COR-L47 (cell line): ENCODE results near the gene COG5.

Source experiments
- DNase-seq: peaks from one replicate; lab custom pipeline; 2025; lab: John Stamatoyannopoulos, UW

The COG5 gene

DNA sequence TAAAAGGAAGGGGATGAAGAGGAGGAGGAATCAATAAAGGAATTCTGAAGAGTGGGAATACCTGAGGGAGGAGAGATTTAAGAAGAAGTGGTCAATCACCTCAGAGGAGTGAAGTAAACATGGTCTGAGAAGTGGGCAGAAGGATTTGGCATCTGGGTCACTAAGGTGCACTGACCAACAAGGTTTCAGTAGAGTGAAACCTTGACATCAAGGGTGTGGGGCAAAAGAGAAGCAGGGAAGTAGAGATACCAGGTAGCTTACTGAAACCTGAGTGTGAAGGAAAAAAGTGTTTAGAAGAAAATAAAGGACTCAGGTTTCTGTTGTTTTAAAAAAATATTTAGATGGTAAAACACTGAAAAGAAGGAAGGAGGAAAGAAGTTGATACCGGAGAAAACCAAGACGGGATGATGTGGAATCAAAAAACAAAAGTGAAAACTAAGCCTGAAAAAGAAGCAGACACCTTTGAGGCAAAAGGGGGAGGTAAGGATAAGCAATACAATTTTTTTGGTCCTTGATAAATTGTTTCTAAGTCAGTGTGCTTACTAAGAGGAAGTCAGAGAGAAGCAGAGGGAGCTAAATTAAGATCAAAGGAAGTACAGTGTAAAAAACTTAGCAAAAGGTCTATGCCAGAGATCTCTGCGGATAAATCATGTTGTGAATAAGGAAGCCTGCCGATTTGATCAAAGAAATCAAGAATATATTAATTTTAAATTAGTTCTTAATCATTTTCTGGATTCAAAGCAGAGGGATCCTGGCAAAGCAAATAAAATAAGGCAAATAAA lies 231.0 kb downstream of the COG5 start:
- DNase-seq: no peak

DNA sequence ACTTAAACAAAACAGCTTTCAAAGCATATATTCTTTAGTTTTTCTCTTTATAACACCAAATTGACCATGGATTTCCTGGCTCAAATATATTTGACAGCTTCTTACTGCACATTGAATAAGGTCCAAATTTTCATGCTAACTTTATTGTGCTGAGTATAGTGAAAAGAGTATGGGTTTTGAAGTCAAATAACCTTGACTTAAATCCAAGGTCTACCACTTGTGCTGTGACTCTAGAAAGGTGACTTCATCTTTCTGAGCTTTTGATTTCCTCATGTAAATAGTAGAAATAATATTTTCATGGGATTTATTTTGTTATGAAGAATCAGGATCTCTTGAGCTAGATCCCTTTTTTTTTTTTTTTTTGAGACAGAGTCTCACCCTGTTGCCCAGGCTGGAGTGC lies 233.2 kb downstream of the COG5 start:
- no peak for DNase-seq

DNA sequence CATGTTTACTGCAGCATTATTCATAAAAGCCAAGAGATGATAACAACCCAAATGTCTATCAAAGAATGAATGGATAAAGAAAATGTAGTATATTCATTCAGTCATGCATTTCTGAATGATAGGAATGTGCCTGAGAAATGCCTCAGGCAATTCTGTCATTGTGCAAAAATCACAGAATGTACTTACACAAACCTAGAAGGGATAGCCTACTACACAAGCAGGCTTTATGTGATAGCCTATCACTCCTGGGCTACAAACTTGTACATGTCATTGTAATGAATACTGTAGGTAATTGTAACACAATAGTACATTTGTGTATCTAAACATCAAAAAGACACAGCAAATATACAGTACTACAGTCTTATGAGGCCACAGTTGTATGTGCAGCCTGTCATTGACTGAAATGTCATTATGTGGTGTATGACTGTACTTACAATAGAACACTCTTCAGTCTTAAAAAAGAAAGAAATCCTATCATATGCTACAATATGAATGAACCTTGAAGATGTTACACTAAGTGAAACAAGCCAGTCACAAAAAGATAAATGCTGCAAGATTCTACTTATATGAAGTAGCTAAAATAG lies 235.6 kb downstream of the COG5 start:
- no peak for DNase-seq

DNA sequence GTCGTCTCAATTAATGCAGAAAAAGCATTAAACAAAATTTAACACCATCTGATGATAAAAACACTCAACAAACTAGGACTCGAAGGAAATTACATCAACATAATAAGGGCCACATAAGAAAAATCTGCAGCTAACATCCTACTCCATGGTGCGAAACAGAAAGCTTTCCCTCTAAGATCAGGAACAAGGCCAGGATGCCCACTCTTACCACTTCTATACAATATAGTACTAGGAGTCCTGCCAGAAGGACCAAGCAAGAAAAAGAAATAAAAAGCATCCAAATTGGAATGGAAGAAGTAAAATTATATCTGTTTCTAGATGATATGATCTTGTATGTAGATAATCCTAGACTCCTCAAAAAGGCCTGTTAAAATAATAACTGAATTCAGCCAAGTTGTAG lies 237.7 kb downstream of the COG5 start:
- no peak for DNase-seq

DNA sequence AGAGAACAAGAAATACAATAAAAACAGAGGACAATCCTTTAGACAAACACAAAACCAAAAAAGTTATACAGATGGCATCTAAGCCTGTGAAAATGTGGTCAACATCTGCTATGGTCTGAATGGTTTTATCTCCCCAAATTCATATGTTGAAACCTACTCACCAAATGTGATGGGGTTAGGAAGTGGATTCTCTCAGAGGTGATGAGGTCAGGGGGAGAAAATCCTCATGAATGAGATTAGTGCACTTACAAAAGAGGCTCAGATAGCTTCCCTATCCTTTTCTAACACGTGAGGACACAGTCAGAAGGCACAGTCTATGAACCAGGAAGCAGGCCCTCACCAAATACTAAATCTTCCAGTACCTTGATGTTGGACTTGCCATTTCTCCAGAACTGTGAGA lies 241.7 kb downstream of the COG5 start:
- no peak for DNase-seq

DNA sequence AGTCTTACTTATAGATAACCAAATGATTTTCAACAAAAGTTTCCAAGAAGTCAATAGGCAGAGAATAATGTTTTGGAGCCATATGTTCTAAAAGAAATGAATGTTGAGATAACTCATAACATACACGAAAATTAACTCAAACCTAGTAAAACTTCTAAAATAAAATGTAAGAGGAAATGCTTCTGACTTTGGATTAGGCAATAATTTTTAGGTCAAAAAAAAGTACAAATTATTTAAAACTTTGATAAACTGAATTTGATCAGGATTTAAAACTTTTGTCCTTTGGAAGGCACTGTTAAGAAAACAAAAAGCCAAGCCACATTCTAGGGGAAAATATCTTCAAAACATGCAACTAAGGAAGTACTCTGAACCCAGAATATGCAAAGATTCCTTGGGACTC lies 242.1 kb downstream of the COG5 start:
- DNase-seq: no peak

DNA sequence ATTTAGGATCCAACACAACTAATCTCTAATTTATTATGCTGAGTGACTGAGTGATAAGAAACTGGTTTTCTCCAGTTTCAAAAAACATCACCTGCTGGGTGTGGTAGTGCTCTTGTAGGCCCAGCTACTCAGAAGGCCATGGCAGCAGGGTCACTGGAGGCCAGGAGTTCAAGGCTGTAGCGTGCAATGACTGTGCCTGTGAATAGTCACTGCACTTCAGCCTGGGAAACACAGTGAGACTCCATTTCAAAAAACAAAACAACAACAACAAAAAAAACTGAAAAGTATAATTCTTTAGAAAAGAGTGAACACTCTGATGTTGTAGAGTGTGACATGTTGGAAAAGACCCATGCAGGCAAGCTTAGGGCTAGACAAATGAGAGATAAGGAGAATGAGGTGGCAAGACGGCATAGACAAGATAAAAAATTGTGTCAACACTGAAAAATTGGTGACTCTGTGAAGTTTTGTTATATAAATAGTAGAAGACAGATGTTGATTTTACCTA lies 243.9 kb downstream of the COG5 start:
- no peak for DNase-seq

DNA sequence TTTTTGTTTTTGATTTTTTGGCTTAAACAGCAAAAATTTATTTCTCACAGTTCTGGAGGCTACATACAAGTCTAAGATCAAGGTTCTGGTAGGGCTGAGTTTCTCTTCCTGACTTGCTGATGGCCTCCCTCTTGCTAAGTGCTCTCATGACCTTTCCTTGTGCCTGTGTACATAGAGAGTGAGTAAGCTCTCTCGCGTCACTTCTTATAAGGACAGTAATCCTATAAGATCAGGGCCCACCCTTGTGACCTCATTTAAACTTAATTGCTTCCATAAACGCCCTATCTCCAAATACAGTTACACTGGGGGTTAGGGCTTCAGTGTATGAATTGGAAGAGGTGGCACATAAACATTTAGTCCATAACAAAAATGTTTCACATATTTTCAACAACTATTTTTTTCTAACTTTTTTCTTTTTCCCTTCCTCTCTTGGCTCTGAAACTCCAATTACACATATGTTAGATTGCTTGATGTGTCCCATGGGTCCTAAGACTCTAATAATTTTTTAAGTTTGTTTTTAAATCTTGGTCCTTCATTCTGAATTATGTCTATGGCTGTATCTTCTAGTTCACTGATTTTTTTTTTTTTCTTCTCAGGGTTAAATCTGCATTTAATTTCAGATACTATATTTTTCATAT lies 245.1 kb downstream of the COG5 start:
- no peak for DNase-seq

DNA sequence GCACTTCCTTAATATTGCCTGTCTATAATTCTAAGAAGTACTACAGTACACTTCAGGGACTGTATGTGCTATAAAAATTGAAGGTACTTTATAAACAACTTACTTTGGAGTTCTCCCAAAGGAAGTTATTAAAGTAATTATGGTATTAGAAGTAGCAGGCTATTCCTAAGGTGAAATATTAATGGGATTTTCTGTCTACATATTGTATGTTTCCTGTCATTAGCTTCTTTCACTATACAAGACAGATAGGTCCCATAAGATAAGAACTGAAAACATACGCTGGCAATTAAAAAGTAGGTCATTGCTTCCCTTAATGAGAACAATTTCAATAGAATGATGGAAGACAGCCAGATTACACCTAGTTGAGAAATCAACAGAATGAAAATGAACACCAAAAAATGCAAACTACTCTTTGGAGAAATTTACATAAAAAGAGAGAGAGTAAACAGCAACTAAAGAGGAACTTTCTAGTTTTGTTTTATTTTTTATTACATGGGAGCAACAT lies 248.0 kb downstream of the COG5 start:
- DNase-seq: no peak

DNA sequence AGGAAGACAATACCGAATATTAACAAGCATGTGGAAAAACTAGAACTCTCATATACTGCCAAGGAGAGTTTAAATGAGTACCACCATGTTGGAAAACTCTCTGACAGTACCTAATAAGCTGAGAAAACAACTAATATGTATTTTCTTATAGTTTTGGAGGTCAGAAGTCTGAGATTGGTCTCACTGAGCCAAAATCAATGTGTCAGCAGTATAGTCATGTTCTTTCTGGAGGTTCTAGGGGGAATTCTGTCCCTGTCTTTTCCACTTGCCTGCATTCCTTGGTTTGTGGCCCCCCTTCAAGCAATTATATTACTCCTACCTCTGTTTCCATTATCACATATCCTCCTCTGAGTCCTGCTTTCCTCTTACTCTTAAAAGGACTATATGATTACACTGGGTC lies 250.4 kb downstream of the COG5 start:
- DNase-seq: no peak

DNA sequence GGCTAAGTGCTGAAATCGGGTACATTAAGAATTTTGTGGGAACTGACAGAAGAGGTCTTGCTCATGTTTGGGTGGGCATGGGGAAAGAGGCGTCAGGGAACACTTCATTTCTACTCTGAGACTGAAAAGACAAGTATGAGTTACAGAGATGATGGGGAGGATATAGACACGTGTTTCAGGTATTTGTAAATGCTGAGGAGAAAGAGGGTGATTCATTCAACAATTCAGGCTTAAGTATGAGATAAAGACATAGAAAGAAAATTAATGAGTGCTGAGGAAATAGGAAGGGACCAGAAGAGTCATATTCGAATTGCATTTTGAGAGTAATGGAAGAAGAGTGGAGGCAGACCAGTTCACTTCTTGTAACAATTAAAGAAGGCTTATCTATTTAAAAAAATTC lies 251.3 kb downstream of the COG5 start:
- DNase-seq: no peak

DNA sequence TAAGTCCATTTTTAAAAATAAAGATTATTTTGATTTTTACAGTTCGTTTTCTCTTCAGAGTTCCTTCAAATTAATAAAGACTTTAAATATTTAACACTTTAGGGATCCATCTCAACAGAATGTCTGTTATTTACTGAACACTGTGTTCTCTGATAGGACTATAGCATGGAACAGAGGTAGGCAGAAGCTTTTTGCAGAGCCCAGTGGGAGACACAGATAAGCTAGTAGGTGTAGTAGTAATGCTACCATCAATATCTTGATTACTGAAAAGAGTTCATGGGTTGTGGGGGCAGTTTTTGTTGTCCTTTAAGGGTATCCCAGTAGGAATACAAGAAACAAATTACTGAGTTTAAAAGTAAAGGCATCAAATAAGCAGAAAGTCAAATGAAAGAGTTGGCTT lies 254.4 kb downstream of the COG5 start:
- DNase-seq: no peak

DNA sequence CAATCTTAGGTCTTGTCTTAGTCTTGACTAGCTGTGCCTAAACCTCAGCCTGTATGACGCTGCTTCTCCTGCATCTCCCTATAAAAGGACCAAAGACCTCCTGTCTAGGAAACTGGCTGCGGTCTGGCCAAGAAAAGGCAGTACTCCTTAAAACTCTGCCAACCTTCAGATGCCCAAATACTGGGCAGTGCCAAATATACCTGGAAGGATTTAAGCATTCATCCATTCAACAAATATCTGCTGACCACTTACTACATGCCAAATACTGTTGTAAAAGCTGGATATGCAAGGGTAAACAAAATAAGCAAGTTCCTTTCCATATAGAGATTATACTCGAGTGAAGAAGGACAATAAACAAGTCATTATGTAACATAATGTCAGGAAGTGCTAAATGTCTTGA lies 259.1 kb downstream of the COG5 start:
- DNase-seq: no peak

DNA sequence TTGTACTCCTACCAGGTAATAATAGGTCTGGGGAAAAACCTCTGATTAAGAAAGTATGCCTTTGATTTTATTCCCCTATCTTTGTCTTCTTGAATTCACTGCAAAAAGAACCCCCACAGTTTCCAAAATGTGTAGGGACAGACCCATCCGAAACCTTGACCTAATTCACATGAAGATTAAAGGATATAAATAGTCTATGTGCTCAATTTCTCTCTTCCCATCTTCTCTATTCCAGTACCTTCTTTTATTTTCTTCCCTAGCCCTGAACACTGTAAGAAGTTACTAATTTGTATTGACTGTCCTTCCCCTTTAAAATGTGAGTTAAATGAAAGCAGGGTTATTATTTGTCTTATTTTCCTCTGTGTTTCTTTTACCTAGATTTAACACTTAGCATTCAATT lies 259.7 kb downstream of the COG5 start:
- no peak for DNase-seq

DNA sequence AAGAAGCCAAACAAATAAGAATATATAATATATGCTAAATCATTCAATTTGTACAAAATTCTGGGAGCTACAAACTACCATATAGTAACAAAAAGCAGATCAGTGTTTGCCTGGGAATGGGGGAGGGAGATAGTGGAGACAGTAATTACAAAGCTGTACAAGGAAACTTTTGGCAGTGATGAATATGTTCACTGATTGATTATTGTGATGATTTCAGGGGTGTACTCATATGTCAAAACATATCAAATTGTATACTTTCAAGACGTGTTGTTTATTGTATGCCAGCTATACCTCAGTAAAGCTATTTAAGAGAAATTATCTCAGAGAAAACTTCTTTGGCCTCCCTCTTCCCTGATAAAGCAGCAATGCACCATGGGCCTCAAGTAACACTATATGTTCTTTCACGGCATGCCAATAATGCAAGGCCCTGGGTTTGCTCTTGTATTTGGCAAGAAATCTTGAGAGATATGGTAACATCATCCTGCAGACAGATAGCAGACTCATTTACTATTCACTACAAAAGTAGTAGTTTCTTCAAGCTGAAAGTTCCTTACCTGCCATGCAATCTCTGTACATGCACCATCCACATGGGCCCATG lies 261.4 kb downstream of the COG5 start:
- DNase-seq: no peak

DNA sequence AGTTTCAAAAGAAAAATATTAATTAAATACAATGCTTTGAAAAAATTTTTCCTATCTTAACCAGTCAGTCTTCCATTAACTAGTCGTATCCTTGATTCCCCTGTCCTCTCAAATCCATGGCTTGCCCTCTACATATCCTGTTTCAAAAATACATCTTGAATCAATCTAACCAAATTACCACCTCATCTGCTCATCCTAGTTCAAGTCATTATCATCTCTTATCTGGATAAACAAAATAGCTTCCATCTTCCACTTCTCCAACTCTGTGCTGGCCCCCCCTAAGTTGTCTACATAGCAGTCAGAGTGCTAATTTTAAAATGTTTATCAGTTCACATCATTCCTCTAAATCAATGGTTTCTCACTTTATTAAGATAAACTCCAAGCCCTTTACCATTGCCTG lies 269.5 kb downstream of the COG5 start:
- no peak for DNase-seq

DNA sequence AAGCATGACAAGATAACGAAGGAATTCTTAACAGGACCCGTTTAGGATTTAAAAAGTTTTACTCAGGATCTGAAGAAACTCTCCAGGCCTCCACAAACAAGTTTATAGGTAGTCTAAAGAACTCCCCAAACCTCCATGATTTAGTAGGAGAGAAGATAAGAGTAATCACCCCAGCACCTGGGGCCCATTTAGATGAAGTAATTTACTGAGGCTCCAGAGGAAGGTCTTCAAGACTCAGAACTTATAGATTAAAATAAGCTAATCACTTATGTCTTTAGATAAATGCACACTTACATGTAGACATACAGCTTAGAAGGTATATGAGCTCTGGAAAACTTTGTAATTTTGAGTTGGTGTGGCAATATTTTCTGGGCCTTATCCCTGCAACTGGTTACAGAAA lies 271.1 kb downstream of the COG5 start:
- DNase-seq: no peak

DNA sequence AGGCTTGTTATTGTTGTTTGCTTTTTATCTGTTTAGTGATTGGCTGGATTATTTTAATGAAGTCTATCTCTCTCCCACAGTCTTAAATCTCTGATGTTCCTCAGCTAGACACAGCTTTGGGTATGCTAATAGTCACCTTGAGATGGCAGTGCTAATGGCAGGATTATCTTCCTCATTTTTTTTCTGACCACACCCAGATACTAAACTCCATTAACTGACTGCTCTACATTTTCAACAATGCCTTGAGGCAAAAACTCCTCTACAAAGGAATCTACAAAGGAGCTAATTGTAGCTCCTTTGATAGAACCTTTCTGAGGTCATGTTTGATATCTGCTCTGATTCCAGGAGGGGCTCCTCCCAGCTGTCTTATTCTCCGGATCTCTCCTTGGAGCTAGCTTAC lies 272.3 kb downstream of the COG5 start:
- DNase-seq: no peak

DNA sequence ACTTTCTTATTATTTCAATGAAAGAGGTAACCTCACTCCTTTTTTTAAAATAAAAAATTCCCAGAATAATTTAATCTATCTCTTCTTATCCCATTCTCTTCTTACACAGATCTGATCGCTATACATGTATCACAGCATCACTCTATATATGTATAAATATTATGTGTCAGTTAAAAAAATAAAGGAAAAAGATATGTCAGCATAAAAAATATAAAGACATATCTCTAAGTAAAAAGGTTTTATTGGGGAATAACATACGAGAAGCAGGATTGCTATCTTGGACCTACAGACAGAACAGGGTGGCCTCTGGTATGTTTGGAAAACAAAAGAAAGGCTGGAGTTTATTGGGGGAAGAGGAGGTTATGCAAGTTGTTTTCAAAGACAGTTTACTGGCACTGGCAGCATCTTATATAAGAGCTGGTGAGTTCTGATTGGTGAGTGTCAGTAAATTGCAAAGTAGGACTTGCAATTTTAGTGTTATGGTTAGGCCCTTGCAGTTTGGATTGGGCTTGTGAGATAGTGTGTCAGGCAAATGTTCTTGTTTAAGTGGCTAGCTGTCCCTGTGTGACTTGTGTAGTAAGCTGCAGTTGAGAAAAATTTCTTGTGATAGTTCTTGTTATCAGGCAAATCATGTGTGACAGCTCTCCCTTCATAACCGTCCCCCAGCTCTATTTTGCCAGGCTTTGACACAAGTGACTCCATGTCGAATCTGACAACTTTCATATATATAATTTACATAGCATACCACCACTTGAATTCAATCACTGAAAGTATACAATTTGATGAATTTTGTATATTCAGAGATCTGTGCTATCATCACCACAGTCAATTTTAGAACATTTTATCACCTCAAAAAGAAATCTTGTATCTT lies 276.7 kb downstream of the COG5 start:
- no peak for DNase-seq

DNA sequence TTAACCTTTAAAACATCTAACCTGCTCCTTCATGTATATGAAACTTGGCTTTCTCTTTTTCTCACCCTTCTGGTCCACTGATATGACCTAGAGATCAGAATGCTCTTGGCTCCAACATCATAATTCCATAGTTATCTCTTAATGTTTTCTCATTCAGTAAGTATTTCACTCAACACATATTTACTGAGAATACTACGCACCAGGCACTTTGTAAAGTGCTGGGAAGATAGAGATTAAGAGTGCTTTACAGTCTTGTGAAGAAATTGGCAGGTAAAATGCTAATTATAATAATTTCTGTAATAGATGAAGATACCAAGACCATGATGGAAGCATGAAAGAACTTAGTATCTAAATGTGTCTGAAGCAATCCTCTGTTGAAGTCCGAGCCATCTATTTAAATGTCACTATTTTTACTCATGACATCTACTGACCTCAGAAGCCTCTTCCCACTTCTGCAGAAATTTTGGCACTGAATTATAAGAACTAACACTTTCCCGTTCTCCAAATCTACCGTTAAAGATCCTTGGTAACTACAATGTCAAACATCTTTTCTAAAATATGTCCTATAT lies 278.7 kb downstream of the COG5 start:
- DNase-seq: no peak

DNA sequence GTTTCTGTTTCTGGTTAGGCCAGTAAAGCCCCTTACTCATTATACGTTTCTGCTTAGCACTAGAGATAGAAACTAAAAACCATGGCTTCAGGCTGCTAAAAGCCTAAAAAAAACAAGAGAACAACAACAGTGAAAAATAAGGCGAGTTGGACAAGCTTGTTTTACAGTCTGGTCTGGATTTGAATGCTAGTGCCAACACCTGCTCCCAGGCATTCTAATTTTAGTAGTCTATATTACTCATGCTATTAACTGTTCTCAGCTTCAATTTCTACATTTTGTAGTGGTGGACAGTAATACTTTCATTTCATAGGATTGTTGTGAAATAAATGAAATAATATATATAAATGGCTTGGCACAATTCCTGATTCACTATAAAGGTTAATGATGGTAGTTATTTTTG lies 286.4 kb downstream of the COG5 start:
- DNase-seq: no peak
